ENCODE data around the gene ATP7A. TPM values are rescaled to one million over a fixed set of nuclear protein-coding genes. Genes with fewer than 3 reads are reported as not detected.

ATP7A gene
- total RNA-seq, 1 experiment from 2014 or later: 6.3 TPM

- POLR2A ChIA-PET: no interaction called here
- BruUV-seq (replicated peaks): no TSS peak
- no peak overlapping the region for H2AFZ ChIP-seq (ENCODE audit: low read depth, low read length, poor library complexity, severe bottlenecking)
These were observed 181.8 kb downstream of the ATP7A start for GRCh38 chrX:78092296-78092695.

GRCh38 chrX:78098108-78098507 is 187.6 kb downstream of the ATP7A start:
- H3K9me2 ChIP-seq (ENCODE audit: insufficient read depth): no peaks in the 10 kb centered on the region
- peaks cover 0 to 4% of the 10 kb centered on the region in 2 experiments; a peak in 2 of 4 replicates for H3K4me1 ChIP-seq (ENCODE audit: control insufficient read depth in 1 of 2, insufficient read depth in 2 of 2, low read length in 2 of 2)
- H3K79me2 ChIP-seq (ENCODE audit: insufficient read depth, low read length): no peaks in the 10 kb centered on the region
- H3K9me3 ChIP-seq (ENCODE audit: control insufficient read depth in 1 of 2, insufficient read depth in 1 of 2, low read depth in 1 of 2, low read length in 2 of 2): no peaks in the 10 kb centered on the region
- ATAC-seq (no peak), DNase-seq (ENCODE audit: low read depth, low spot score) (no peak)
- H3K27me3 ChIP-seq (ENCODE audit: insufficient read depth, low read length): no peaks in the 10 kb centered on the region
- no TSS peak for BruUV-seq (replicated peaks)
- no peak overlapping the region for H2AFZ ChIP-seq (ENCODE audit: low read depth, low read length, poor library complexity, severe bottlenecking)
- ChIA-PET CTCF (no interaction called here), POLR2A (no interaction called here), RAD21 (ENCODE audit: low non-redundant PET in 1 of 2, low total read pairs in 2 of 2, uncharacterized antibody in 2 of 2, unreplicated experiment in 2 of 2) (no interaction called here)
- TF ChIP-seq JUND (IDR thresholded peaks at IDR 0.05) (no peak), CBX3 (IDR thresholded peaks at IDR 0.05; ENCODE audit: low read depth) (no peak), CTCF (IDR thresholded peaks at IDR 0.05 in 2 of 3, conservative IDR thresholded peaks at IDR 0.05 in 1 of 3; ENCODE audit: borderline replicate concordance in 1 of 3, insufficient read depth in 1 of 3, low read depth in 2 of 3, low read length in 2 of 3) (no peak), SIN3A (IDR thresholded peaks at IDR 0.05; ENCODE audit: low read depth) (no peak), ELF1 (IDR thresholded peaks at IDR 0.05; ENCODE audit: borderline replicate concordance, low read depth) (no peak)
- H3K27ac ChIP-seq (ENCODE audit: low read depth, low read length): no peak overlapping the region
- H3K4me2 ChIP-seq (ENCODE audit: low read length): no peak overlapping the region
- H3K9ac ChIP-seq (ENCODE audit: low read length): no peak overlapping the region
- no peaks in the 10 kb centered on the region for H4K20me1 ChIP-seq (ENCODE audit: insufficient read depth)
- no peaks in the 10 kb centered on the region for H3K36me3 ChIP-seq (ENCODE audit: control insufficient read depth in 1 of 2, insufficient read depth in 2 of 2, low read length in 2 of 2)
- no peak overlapping the region for H3K4me3 ChIP-seq (replicated peaks in 1 of 2; ENCODE audit: low read depth in 1 of 2, low read length in 2 of 2)
- intact Hi-C loops (cut with micrococcal nuclease): no loop called here

More at GRCh38 chrX:78092296-78092695, 181.8 kb downstream of the ATP7A start:
- intact Hi-C loops (cut with micrococcal nuclease): no loop called here
- Histone ChIP-seq H3K79me2 (ENCODE audit: insufficient read depth, low read length) (no peaks in the 10 kb centered on the region), H3K27ac (ENCODE audit: low read depth, low read length) (no peak overlapping the region), H3K4me1 (ENCODE audit: control insufficient read depth in 1 of 2, insufficient read depth in 2 of 2, low read length in 2 of 2) (peaks cover 0 to 9% of the 10 kb centered on the region in 2 experiments; a peak in 2 of 4 replicates), H3K9ac (ENCODE audit: low read length) (no peak overlapping the region), H3K4me3 (replicated peaks in 1 of 2; ENCODE audit: low read depth in 1 of 2, low read length in 2 of 2) (no peak overlapping the region), H3K9me3 (ENCODE audit: control insufficient read depth in 1 of 2, insufficient read depth in 1 of 2, low read depth in 1 of 2, low read length in 2 of 2) (no peaks in the 10 kb centered on the region), H4K20me1 (ENCODE audit: insufficient read depth) (no peaks in the 10 kb centered on the region), H3K9me2 (ENCODE audit: insufficient read depth) (no peaks in the 10 kb centered on the region), H3K27me3 (ENCODE audit: insufficient read depth, low read length) (no peaks in the 10 kb centered on the region), H3K4me2 (ENCODE audit: low read length) (peak overlapping the region; percentile 37; the same call in 1 of the 2 replicates), H3K36me3 (ENCODE audit: control insufficient read depth in 1 of 2, insufficient read depth in 2 of 2, low read length in 2 of 2) (no peaks in the 10 kb centered on the region)
- CTCF ChIA-PET: interaction anchor here (0.7 to 1.9 kb wide), 3 partner anchors 10 to 186 kb away, joined by 3 to 8 read pairs (median 3); no protein-coding TSS in a partner anchor
- RAD21 ChIA-PET (ENCODE audit: low non-redundant PET in 1 of 2, low total read pairs in 2 of 2, uncharacterized antibody in 2 of 2, unreplicated experiment in 2 of 2): no interaction called here
- no peak for TF ChIP-seq SIN3A (IDR thresholded peaks at IDR 0.05; ENCODE audit: low read depth)
- TF ChIP-seq CTCF (IDR thresholded peaks at IDR 0.05 in 2 of 3, conservative IDR thresholded peaks at IDR 0.05 in 1 of 3; ENCODE audit: borderline replicate concordance in 1 of 3, insufficient read depth in 1 of 3, low read depth in 2 of 3, low read length in 2 of 3): peak; percentile 36 to 73 (median 51)
- TF ChIP-seq RAD21 (IDR thresholded peaks at IDR 0.05; ENCODE audit: low read depth): peak; percentile 78
- 0 out of 2 replicates have a peak, but pooled peaks have one; percentile 42 for TF ChIP-seq CBX3 (IDR thresholded peaks at IDR 0.05; ENCODE audit: low read depth)
- ATAC-seq (peak; percentile 98), DNase-seq (ENCODE audit: low read depth, low spot score) (peak; percentile 54)
